Testis (tissue), 3 donors: Measurements from ENCODE around the gene ANKRD33B. TPM values are rescaled to one million over a fixed set of nuclear protein-coding genes. Genes with fewer than 3 reads are reported as not detected.

ENCODE experiments used
- DNase-seq: peaks from one replicate; pipeline ENCODE4 v3.0.0-alpha.2; 2019
- H3K27ac ChIP-seq, 2 donors: fragments of 200-600 bp; sonication (generic); one replicate each; pipeline ENCODE4 v1.5.1; 2019
- H3K27me3 ChIP-seq: fragments of 200-600 bp; sonication (generic); one replicate; pipeline ENCODE4 v1.5.1; 2019
- H3K36me3 ChIP-seq: fragments of 200-600 bp; sonication (generic); one replicate; pipeline ENCODE4 v1.5.1; 2017; ENCODE audit warnings: low read depth; ENCODE audit errors: missing control alignments
- H3K4me1 ChIP-seq: fragments of 200-600 bp; sonication (generic); one replicate; pipeline ENCODE4 v1.5.1; 2019
- H3K4me3 ChIP-seq, 2 donors: fragments of 200-600 bp; sonication (generic); one replicate each; pipeline ENCODE4 v1.5.1; 2017 to 2019
- H3K9me3 ChIP-seq: fragments of 200-600 bp; sonication (generic); one replicate; pipeline ENCODE4 v1.5.1; 2017
- CTCF ChIP-seq, 3 experiments: fragments of 450-650 bp in 2 of 3; fragments of 200-600 bp in 1 of 3; sonication (generic) in 1 of 3; IDR thresholded peaks; one replicate each; pipeline ENCODE4 v1.5.1; 2016 to 2019; ENCODE audit warnings: antibody characterized with exemption in 3 of 3, mild to moderate bottlenecking in 2 of 3, moderate library complexity in 1 of 3
- POLR2A ChIP-seq: fragments of 450-650 bp; IDR thresholded peaks from one replicate; pipeline ENCODE4 v1.6.1; 2017; ENCODE audit warnings: antibody characterized with exemption, mild to moderate bottlenecking, moderate library complexity
- WGBS, 2 donors: methylation state at CpG; one replicate each; pipeline ENCODE4 v1.1.5; 2018; 5-methylcytosine and 5-hydroxymethylcytosine counted together
- intact Hi-C: fragments of 100-400 bp; cut with DNase I; formaldehyde crosslinking; loops from one replicate; pipeline ENCODE4 v1.15.1; 2023; ENCODE audit warnings: low total_unique reads
- polyA plus RNA-seq: library from polyadenylated mRNA; stranded (reverse); fragments of 350-450 nt; fragmentation: Illumina TruSeq; extraction: RNeasy Lipid Tissue Mini Kit (QIAGEN cat#74804); gene quantifications from one replicate; pipeline ENCODE4 v1.2.3, GENCODE V29; 2014; ENCODE audit warnings: low read depth, low replicate concordance; ENCODE audit not compliant: insufficient read depth
- total RNA-seq, 2 donors: library from RNA; depleted of rRNA; stranded (reverse); fragments of >200 nt; gene quantifications; one replicate each; pipeline ENCODE4 v1.2.3, GENCODE V29; 2016

ANKRD33B gene
- total and polyA plus RNA-seq, 3 donors from 2014 or later, result 3.7 to 5.8 (median 5.6) TPM

GRCh38 chr5:10631316-10631996 is 67.6 kb downstream of the ANKRD33B start:
- WGBS, 2 donors, result 81 to 83% methylated on average over 18 of the region's 18 CpGs
- no peak for DNase-seq

GRCh38 chr5:10632110-10632761 is 68.4 kb downstream of the ANKRD33B start:
- no peak for DNase-seq
- no peak overlapping the region for H3K4me3 ChIP-seq
- intact Hi-C loops, result loop anchor here (10.0 kb wide), 1 partner anchor 347 kb away; no protein-coding TSS in a partner anchor

More at GRCh38 chr5:10631316-10631996, 67.6 kb downstream of the ANKRD33B start:
- H3K4me1 ChIP-seq, result peaks cover 6% of the 10 kb centered on the region
- H3K9me3 ChIP-seq, result no peaks in the 10 kb centered on the region
- no peak overlapping the region for H3K27ac ChIP-seq
- intact Hi-C loops, result loop anchor here (10.0 kb wide), 1 partner anchor 347 kb away; no protein-coding TSS in a partner anchor
- no peaks in the 10 kb centered on the region for H3K27me3 ChIP-seq
- no peak for TF ChIP-seq CTCF (IDR thresholded peaks at IDR 0.05)
- TF ChIP-seq POLR2A, result no peak
- H3K4me3 ChIP-seq, result no peak overlapping the region
- H3K36me3 ChIP-seq, result no peaks in the 10 kb centered on the region

GRCh38 chr5:10633271-10634049 is 69.6 kb downstream of the ANKRD33B start:
- Histone ChIP-seq H3K4me1 (no peaks in the 10 kb centered on the region), H3K9me3 (no peaks in the 10 kb centered on the region), H3K27me3 (no peaks in the 10 kb centered on the region), H3K4me3 (no peak overlapping the region), H3K36me3 (no peaks in the 10 kb centered on the region), H3K27ac (no peak overlapping the region)
- intact Hi-C loops, result loop anchor here (10.0 kb wide), 1 partner anchor 349 kb away; no protein-coding TSS in a partner anchor
- no peak for TF ChIP-seq POLR2A
- no peak for TF ChIP-seq CTCF (IDR thresholded peaks at IDR 0.05)
- 82 to 83% methylated on average over 28 of the region's 28 CpGs for WGBS, 2 donors
- no peak for DNase-seq

More at GRCh38 chr5:10632110-10632761, 68.4 kb downstream of the ANKRD33B start:
- Histone ChIP-seq H3K9me3 (no peaks in the 10 kb centered on the region), H3K36me3 (no peaks in the 10 kb centered on the region), H3K27me3 (no peaks in the 10 kb centered on the region), H3K4me1 (peaks cover 2% of the 10 kb centered on the region), H3K27ac (no peak overlapping the region)
- TF ChIP-seq CTCF (IDR thresholded peaks at IDR 0.05), result no peak
- TF ChIP-seq POLR2A, result no peak
- WGBS, 2 donors, result 79 to 80% methylated on average over 21 to 23 of the region's 23 CpGs

GRCh38 chr5:10634050-10634449 is 70.2 kb downstream of the ANKRD33B start:
- Histone ChIP-seq H3K9me3 (no peaks in the 10 kb centered on the region), H3K36me3 (no peaks in the 10 kb centered on the region), H3K27me3 (no peaks in the 10 kb centered on the region), H3K4me3 (no peak overlapping the region), H3K27ac (no peak overlapping the region), H3K4me1 (no peaks in the 10 kb centered on the region)
- 85 to 88% methylated on average over 4 of the region's 4 CpGs for WGBS, 2 donors
- TF ChIP-seq CTCF (IDR thresholded peaks at IDR 0.05), result no peak
- no peak for TF ChIP-seq POLR2A
- DNase-seq, result no peak
- intact Hi-C loops, result loop anchor here (10.0 kb wide), 1 partner anchor 349 kb away; no protein-coding TSS in a partner anchor
